GM12878 (cell line): ENCODE measurements around the gene HPSE2. TPM values are rescaled to one million over a fixed set of nuclear protein-coding genes. Genes with fewer than 3 reads are reported as not detected.

Experiments used
- ATAC-seq: fragments of 200-7000 bp; cut with Tn5 transposase; 3 replicates; pipeline ENCODE4 v1.9.1; 2020; ENCODE audit warnings: mild to moderate bottlenecking, moderate library complexity
- BruUV-seq: library from RNA; stranded (reverse); fragments of 400-500 nt; replicated peaks from 2 replicates; lab custom pipeline; 2021; lab: Mats Ljungman, UMichigan
- CTCF ChIA-PET: fragments of 300-600 bp; sonication (Branson Sonifier 250); formaldehyde crosslinking; extraction: SDS; loops from one replicate; lab custom pipeline; 2021; ENCODE audit warnings: inconsistent platforms; lab: Yijun Ruan, JAX
- POLR2A ChIA-PET: fragments of 350-600 bp; formaldehyde crosslinking; extraction: SDS; loops from one replicate; lab custom pipeline; 2021; ENCODE audit warnings: inconsistent platforms; lab: Charles Lee
- RAD21 ChIA-PET: fragments of 300-600 bp; sonication (Branson Sonifier 250); formaldehyde crosslinking; loops from one replicate; lab custom pipeline; 2023; ENCODE audit warnings: antibody characterized with exemption; ENCODE audit not compliant: unreplicated experiment; lab: Charles Lee
- SMC1A ChIA-PET: fragments of 300-600 bp; sonication (Branson Sonifier 250); formaldehyde crosslinking; loops from one replicate; lab custom pipeline; 2023; ENCODE audit not compliant: unreplicated experiment, uncharacterized antibody; lab: Charles Lee
- DNase-seq: peaks from one replicate; pipeline ENCODE4 v3.0.0-alpha.2; 2011; ENCODE audit warnings: low read depth, low spot score
- FAIRE-seq: peaks from 3 replicates; lab custom pipeline; 2011; peaks lifted over from hg19 to GRCh38; lab: Jason Lieb, UNC
- H2AFZ ChIP-seq: 2 replicates; pipeline ENCODE4 v1.6.0; 2011; ENCODE audit warnings: low read depth, low read length, control low read depth; ENCODE audit not compliant: control insufficient read depth
- H3K27ac ChIP-seq: 2 replicates; pipeline ENCODE4 v1.5.1; 2011; ENCODE audit warnings: control low read depth; ENCODE audit not compliant: control insufficient read depth, insufficient read depth
- H3K27me3 ChIP-seq, 2 experiments: replicated peaks in 1 of 2; 2 replicates each; pipeline versions ENCODE4 v1.6.0 to v1.6.1; 2011; ENCODE audit warnings: low read length in 1 of 2; ENCODE audit not compliant: control insufficient read depth in 2 of 2, insufficient read depth in 2 of 2
- H3K36me3 ChIP-seq, 2 experiments: 2 replicates each; pipeline ENCODE4 v1.5.1; 2011; ENCODE audit warnings: low read length in 1 of 2; ENCODE audit not compliant: control insufficient read depth in 2 of 2, insufficient read depth in 2 of 2
- H3K4me1 ChIP-seq: 2 replicates; pipeline ENCODE4 v1.6.1; 2011; ENCODE audit warnings: mild to moderate bottlenecking, low read length, moderate library complexity, mixed read lengths; ENCODE audit not compliant: control insufficient read depth, insufficient read depth
- H3K4me2 ChIP-seq: 2 replicates; pipeline ENCODE4 v1.6.0; 2011; ENCODE audit warnings: control low read depth; ENCODE audit not compliant: control insufficient read depth, insufficient read depth
- H3K4me3 ChIP-seq: fragments of 200-600 bp; sonication (generic); 2 replicates; pipeline ENCODE4 v1.5.1; 2016
- H3K79me2 ChIP-seq: 2 replicates; pipeline ENCODE4 v1.6.0; 2011; ENCODE audit warnings: low read length; ENCODE audit not compliant: control insufficient read depth, insufficient read depth
- H3K9ac ChIP-seq: 2 replicates; pipeline ENCODE4 v1.8.0; 2011; ENCODE audit warnings: low read length, control low read depth, mixed read lengths; ENCODE audit not compliant: control insufficient read depth, insufficient read depth
- H3K9me3 ChIP-seq: replicated peaks from 3 replicates; pipeline ENCODE4 v1.5.1; 2011; ENCODE audit warnings: mild to moderate bottlenecking, low read length; ENCODE audit not compliant: control insufficient read depth, insufficient read depth
- H4K20me1 ChIP-seq: 2 replicates; pipeline ENCODE4 v1.6.0; 2011; ENCODE audit not compliant: control insufficient read depth, insufficient read depth
- GABPA ChIP-seq: IDR thresholded peaks from 2 replicates; pipeline ENCODE4 v1.6.1; 2014; ENCODE audit warnings: antibody characterized with exemption, low read depth, mild to moderate bottlenecking, inconsistent platforms
- MXI1 ChIP-seq: fragments of 150-350 bp; IDR thresholded peaks from 2 replicates; pipeline ENCODE4 v1.6.1; 2011; ENCODE audit warnings: low read depth, mild to moderate bottlenecking, inconsistent platforms, low read length, improper control_type of control experiment
- RAD51 ChIP-seq: fragments of 450-650 bp; IDR thresholded peaks from 2 replicates; pipeline ENCODE4 v1.6.1; 2016; ENCODE audit warnings: moderate library complexity, mild to moderate bottlenecking, inconsistent platforms
- SREBF1 ChIP-seq: IDR thresholded peaks from 2 replicates; pipeline ENCODE4 v1.6.1; 2012; ENCODE audit warnings: mild to moderate bottlenecking, low read length
- TCF3 ChIP-seq: IDR thresholded peaks from 2 replicates; pipeline ENCODE4 v1.6.1; 2012; ENCODE audit warnings: low read depth, mild to moderate bottlenecking, low read length, borderline replicate concordance; ENCODE audit not compliant: insufficient read depth
- WGBS: methylation state at CpG from one replicate; pipeline ENCODE4 v1.1.6; 2016; ENCODE audit warnings: low lambda C conversion rate; ENCODE audit not compliant: insufficient replicate concordance, insufficient coverage; ENCODE audit errors: missing lambda C conversion rate; 5-methylcytosine and 5-hydroxymethylcytosine counted together
- in situ Hi-C: fragments of 300-500 bp; cut with MboI; formaldehyde crosslinking; loops from 9 replicates; pipeline ENCODE4 v1.14.3; 2018; ENCODE audit warnings: mixed read lengths
- intact Hi-C: fragments of 100-400 bp; cut with micrococcal nuclease; formaldehyde crosslinking; loops from one replicate; pipeline ENCODE4 v1.14.2; 2022; ENCODE audit not compliant: unreplicated experiment
- polyA plus RNA-seq, 11 experiments: library from polyadenylated mRNA; depleted of rRNA in 4 of 11; unstranded in 6 of 11; stranded (reverse) in 5 of 11; fragments of >200 nt; fragmentation: Nextera tagmentation in 4 of 11; fragmentation: Illumina TruSeq in 1 of 11; extraction: Ambion mirVana in 4 of 11; extraction: Trizol in 1 of 11; gene quantifications; 1 replicate in 1 of 11; 2 replicates in 10 of 11; pipeline versions ENCODE4 v1.2.1 to v1.2.3, GENCODE V29; 2011 to 2016; ENCODE audit warnings: inconsistent platforms in 2 of 11, missing spikeins in 2 of 11, low read depth in 1 of 11
- total RNA-seq, 4 experiments: library from RNA; depleted of rRNA in 3 of 4; stranded (reverse); fragments of >200 nt in 3 of 4; fragmentation: Illumina TruSeq in 1 of 4; extraction: Trizol in 1 of 4; gene quantifications; 2 replicates each; pipeline versions ENCODE4 v1.2.1 to v1.2.3, GENCODE V29; 2013 to 2021
- TF ChIP-seq, protein P1 (sequence below): fragments of 450-650 bp; IDR thresholded peaks from 2 replicates; pipeline ENCODE4 v1.6.1; 2017; ENCODE audit warnings: mild to moderate bottlenecking, low read depth, inconsistent platforms; ENCODE audit not compliant: poor library complexity, severe bottlenecking
- TF ChIP-seq, protein P2 (sequence below): IDR thresholded peaks from 2 replicates; pipeline ENCODE4 v1.6.1; 2012; ENCODE audit warnings: low read depth, low read length, improper control_type of control experiment
- TF ChIP-seq, protein P3 (sequence below): IDR thresholded peaks from 2 replicates; pipeline ENCODE4 v1.6.1; 2011; ENCODE audit warnings: borderline replicate concordance, low read depth, mild to moderate bottlenecking, moderate library complexity, low read length; ENCODE audit not compliant: insufficient read depth, poor library complexity, severe bottlenecking
- TF ChIP-seq, protein P4 (sequence below): IDR thresholded peaks from 2 replicates; pipeline ENCODE4 v1.6.1; 2012; ENCODE audit warnings: mild to moderate bottlenecking, low read depth, low read length

The HPSE2 gene
- total and polyA plus RNA-seq, 10 of the 15 experiments (the other 5 are each of a cell fraction or from before 2014, with no cell fraction given), result 0.06 TPM; not detected in 9

DNA sequence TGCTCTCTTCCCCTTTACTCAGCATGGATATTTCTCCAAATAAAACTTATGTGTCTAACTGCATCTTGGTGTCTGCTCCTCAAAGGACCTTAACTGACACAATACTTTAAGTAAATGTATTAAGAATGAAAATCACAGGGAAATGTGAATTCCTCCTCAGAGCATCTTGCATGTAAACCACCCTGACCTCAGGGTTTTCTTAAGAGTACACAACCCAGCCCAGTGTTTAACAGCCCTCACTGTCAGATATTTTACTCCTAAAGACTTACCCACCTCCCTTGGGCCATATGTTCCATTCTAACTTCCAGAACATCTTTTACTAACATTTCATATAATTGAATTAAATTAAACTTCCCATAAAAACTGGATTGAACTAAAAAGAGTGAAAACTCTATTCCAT, 315.3 kb downstream of the HPSE2 start:
- RAD21 ChIA-PET, result no interaction called here
- in situ Hi-C loops, result no loop called here
- no peaks in the 10 kb centered on the region for H3K27me3 ChIP-seq
- H2AFZ ChIP-seq, result no peak overlapping the region
- SMC1A ChIA-PET, result no interaction called here
- no peaks in the 10 kb centered on the region for H3K4me1 ChIP-seq
- FAIRE-seq (no peak), ATAC-seq (no peak), DNase-seq (no peak)
- no peak overlapping the region for H3K27ac ChIP-seq
- no peaks in the 10 kb centered on the region for H4K20me1 ChIP-seq
- no peak overlapping the region for H3K4me2 ChIP-seq
- intact Hi-C loops, result no loop called here
- H3K36me3 ChIP-seq, result no peaks in the 10 kb centered on the region
- BruUV-seq, result no TSS peak
- no peaks in the 10 kb centered on the region for H3K79me2 ChIP-seq
- no peak overlapping the region for H3K9ac ChIP-seq
- no peak for TF ChIP-seq MXI1
- POLR2A ChIA-PET, result no interaction called here
- CTCF ChIA-PET, result no interaction called here
- no peak overlapping the region for H3K4me3 ChIP-seq
- no peaks in the 10 kb centered on the region for H3K9me3 ChIP-seq

DNA sequence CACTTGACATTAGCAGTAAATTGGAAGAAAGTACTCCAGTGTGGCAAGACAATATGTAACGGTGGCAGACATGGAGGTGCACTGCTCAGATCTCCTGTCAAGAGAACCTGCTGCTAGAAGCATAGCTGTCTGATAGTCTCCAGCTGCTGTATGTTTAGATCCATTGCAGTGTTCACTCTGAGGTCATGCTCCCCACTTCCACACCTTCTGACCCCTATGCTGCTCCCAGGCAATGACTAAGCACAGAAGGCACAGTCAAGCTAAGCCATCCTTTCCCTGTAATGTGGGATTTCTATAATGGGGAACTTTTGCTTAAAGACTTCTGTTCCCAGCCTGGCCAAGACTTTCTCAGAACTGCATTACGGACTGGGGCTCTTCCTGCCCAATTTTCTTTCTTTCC, 315.8 kb downstream of the HPSE2 start:
- Histone ChIP-seq H3K4me3 (no peak overlapping the region), H3K4me1 (no peaks in the 10 kb centered on the region), H3K36me3 (no peaks in the 10 kb centered on the region), H3K9ac (no peak overlapping the region), H3K27ac (no peak overlapping the region), H3K4me2 (no peak overlapping the region), H3K9me3 (no peaks in the 10 kb centered on the region), H3K79me2 (no peaks in the 10 kb centered on the region), H3K27me3 (no peaks in the 10 kb centered on the region), H4K20me1 (no peaks in the 10 kb centered on the region), H2AFZ (no peak overlapping the region)
- FAIRE-seq (no peak), DNase-seq (no peak), ATAC-seq (no peak)
- ChIA-PET SMC1A (no interaction called here), RAD21 (no interaction called here), POLR2A (no interaction called here), CTCF (no interaction called here)
- WGBS, result 0% methylated on average over 2 of the region's 2 CpGs
- intact Hi-C loops (no loop called here), in situ Hi-C loops (no loop called here)
- TF ChIP-seq, protein P1, sequence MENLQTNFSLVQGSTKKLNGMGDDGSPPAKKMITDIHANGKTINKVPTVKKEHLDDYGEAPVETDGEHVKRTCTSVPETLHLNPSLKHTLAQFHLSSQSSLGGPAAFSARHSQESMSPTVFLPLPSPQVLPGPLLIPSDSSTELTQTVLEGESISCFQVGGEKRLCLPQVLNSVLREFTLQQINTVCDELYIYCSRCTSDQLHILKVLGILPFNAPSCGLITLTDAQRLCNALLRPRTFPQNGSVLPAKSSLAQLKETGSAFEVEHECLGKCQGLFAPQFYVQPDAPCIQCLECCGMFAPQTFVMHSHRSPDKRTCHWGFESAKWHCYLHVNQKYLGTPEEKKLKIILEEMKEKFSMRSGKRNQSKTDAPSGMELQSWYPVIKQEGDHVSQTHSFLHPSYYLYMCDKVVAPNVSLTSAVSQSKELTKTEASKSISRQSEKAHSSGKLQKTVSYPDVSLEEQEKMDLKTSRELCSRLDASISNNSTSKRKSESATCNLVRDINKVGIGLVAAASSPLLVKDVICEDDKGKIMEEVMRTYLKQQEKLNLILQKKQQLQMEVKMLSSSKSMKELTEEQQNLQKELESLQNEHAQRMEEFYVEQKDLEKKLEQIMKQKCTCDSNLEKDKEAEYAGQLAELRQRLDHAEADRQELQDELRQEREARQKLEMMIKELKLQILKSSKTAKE, result no peak
- TF ChIP-seq SREBF1 (no peak), TCF3 (no peak), RAD51 (no peak), GABPA (no peak)
- TF ChIP-seq, protein P2, sequence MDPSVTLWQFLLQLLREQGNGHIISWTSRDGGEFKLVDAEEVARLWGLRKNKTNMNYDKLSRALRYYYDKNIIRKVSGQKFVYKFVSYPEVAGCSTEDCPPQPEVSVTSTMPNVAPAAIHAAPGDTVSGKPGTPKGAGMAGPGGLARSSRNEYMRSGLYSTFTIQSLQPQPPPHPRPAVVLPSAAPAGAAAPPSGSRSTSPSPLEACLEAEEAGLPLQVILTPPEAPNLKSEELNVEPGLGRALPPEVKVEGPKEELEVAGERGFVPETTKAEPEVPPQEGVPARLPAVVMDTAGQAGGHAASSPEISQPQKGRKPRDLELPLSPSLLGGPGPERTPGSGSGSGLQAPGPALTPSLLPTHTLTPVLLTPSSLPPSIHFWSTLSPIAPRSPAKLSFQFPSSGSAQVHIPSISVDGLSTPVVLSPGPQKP, result no peak
- TF ChIP-seq, protein P3, sequence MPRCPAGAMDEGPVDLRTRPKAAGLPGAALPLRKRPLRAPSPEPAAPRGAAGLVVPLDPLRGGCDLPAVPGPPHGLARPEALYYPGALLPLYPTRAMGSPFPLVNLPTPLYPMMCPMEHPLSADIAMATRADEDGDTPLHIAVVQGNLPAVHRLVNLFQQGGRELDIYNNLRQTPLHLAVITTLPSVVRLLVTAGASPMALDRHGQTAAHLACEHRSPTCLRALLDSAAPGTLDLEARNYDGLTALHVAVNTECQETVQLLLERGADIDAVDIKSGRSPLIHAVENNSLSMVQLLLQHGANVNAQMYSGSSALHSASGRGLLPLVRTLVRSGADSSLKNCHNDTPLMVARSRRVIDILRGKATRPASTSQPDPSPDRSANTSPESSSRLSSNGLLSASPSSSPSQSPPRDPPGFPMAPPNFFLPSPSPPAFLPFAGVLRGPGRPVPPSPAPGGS, result no peak
- TF ChIP-seq, protein P4, sequence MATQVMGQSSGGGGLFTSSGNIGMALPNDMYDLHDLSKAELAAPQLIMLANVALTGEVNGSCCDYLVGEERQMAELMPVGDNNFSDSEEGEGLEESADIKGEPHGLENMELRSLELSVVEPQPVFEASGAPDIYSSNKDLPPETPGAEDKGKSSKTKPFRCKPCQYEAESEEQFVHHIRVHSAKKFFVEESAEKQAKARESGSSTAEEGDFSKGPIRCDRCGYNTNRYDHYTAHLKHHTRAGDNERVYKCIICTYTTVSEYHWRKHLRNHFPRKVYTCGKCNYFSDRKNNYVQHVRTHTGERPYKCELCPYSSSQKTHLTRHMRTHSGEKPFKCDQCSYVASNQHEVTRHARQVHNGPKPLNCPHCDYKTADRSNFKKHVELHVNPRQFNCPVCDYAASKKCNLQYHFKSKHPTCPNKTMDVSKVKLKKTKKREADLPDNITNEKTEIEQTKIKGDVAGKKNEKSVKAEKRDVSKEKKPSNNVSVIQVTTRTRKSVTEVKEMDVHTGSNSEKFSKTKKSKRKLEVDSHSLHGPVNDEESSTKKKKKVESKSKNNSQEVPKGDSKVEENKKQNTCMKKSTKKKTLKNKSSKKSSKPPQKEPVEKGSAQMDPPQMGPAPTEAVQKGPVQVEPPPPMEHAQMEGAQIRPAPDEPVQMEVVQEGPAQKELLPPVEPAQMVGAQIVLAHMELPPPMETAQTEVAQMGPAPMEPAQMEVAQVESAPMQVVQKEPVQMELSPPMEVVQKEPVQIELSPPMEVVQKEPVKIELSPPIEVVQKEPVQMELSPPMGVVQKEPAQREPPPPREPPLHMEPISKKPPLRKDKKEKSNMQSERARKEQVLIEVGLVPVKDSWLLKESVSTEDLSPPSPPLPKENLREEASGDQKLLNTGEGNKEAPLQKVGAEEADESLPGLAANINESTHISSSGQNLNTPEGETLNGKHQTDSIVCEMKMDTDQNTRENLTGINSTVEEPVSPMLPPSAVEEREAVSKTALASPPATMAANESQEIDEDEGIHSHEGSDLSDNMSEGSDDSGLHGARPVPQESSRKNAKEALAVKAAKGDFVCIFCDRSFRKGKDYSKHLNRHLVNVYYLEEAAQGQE, result no peak
- BruUV-seq, result no TSS peak
